ENCODE data around the gene ZNF599. TPM values are rescaled to one million over a fixed set of nuclear protein-coding genes. Genes with fewer than 3 reads are reported as not detected.

The ZNF599 gene
- total and polyA plus RNA-seq, 7 donors, result 1.6 to 5.6 (median 2.6) TPM

GRCh38 chr19:34793565-34793964 lies 20.6 kb upstream of the ZNF599 start:
- ATAC-seq (no peak), DNase-seq (no peak)
- H3K36me3 ChIP-seq (ENCODE audit: insufficient read depth in 1 of 2, low read depth in 1 of 2), result no peaks in the 10 kb centered on the region
- H3K27ac ChIP-seq, result no peak overlapping the region
- intact Hi-C loops (cut with DNase I), result no loop called here
- TF ChIP-seq CTCF (IDR thresholded peaks at IDR 0.05), result no peak
- peaks cover 2% of the 10 kb centered on the region for H3K9me3 ChIP-seq
- no peaks in the 10 kb centered on the region for H3K27me3 ChIP-seq (ENCODE audit: insufficient read depth in 3 of 3, low read length in 2 of 3)
- no peak overlapping the region for H3K4me3 ChIP-seq
- WGBS, 3 donors, result 46 to 67% (median 61%) methylated on average over 3 of the region's 3 CpGs
- no peaks in the 10 kb centered on the region for H3K4me1 ChIP-seq

- Histone ChIP-seq H3K9me3 (no peaks in the 10 kb centered on the region), H3K27me3 (ENCODE audit: insufficient read depth in 3 of 3, low read length in 2 of 3) (peaks cover 0 to 2% (median 0%) of the 10 kb centered on the region in 3 donors), H3K27ac (no peak overlapping the region), H3K36me3 (ENCODE audit: insufficient read depth in 1 of 2, low read depth in 1 of 2) (no peaks in the 10 kb centered on the region), H3K4me3 (no peak overlapping the region), H3K4me1 (no peaks in the 10 kb centered on the region)
- intact Hi-C loops (cut with DNase I), result no loop called here
- WGBS, 3 donors, result 52 to 65% (median 60%) methylated on average over 2 of the region's 2 CpGs
- no peak for TF ChIP-seq CTCF (IDR thresholded peaks at IDR 0.05)
- ATAC-seq, result no peak
- DNase-seq, result no peak
Observed at GRCh38 chr19:34788074-34788473, 15.1 kb upstream of the ZNF599 start.

- WGBS, 3 donors, result 65 to 69% (median 68%) methylated on average over 3 of the region's 3 CpGs
- ATAC-seq (no peak), DNase-seq (no peak)
- H3K4me1 ChIP-seq, result no peaks in the 10 kb centered on the region
- H3K36me3 ChIP-seq (ENCODE audit: insufficient read depth in 1 of 2, low read depth in 1 of 2), result no peaks in the 10 kb centered on the region
- H3K9me3 ChIP-seq, result no peaks in the 10 kb centered on the region
- H3K27me3 ChIP-seq (ENCODE audit: insufficient read depth in 3 of 3, low read length in 2 of 3), result peaks cover 0 to 2% (median 0%) of the 10 kb centered on the region in 3 donors
- no peak for TF ChIP-seq CTCF (IDR thresholded peaks at IDR 0.05)
- no peak overlapping the region for H3K27ac ChIP-seq
- intact Hi-C loops (cut with DNase I), result no loop called here
- no peak overlapping the region for H3K4me3 ChIP-seq
Observed at GRCh38 chr19:34787059-34787824, 14.2 kb upstream of the ZNF599 start.

- ATAC-seq, result no peak
Observed at GRCh38 chr19:34786236-34786635, 13.2 kb upstream of the ZNF599 start.

More at GRCh38 chr19:34786236-34786635, 13.2 kb upstream of the ZNF599 start:
- Histone ChIP-seq H3K4me3 (no peak overlapping the region), H3K4me1 (no peaks in the 10 kb centered on the region), H3K27me3 (ENCODE audit: insufficient read depth in 3 of 3, low read length in 2 of 3) (peaks cover 0 to 2% (median 0%) of the 10 kb centered on the region in 3 donors), H3K9me3 (no peaks in the 10 kb centered on the region), H3K36me3 (ENCODE audit: insufficient read depth in 1 of 2, low read depth in 1 of 2) (no peaks in the 10 kb centered on the region), H3K27ac (no peak overlapping the region)
- TF ChIP-seq CTCF (IDR thresholded peaks at IDR 0.05), result no peak
- DNase-seq, result no peak
- intact Hi-C loops (cut with DNase I), result no loop called here
- WGBS, 3 donors, result 71 to 79% (median 73%) methylated on average over 5 of the region's 5 CpGs

Measured in psoas muscle (tissue), 8 donors.